HEK293 (cell line): ENCODE measurements around the gene LILRA6.

Experiments
- ATF2 ChIP-seq: fragments of 450-650 bp; formaldehyde crosslinking; IDR thresholded peaks from 2 replicates; pipeline ENCODE4 v1.5.1; 2016; ENCODE audit warnings: missing biosample characterization, missing genetic modification characterization, low read depth
- KLF16 ChIP-seq: fragments of 450-650 bp; formaldehyde crosslinking; IDR thresholded peaks from 2 replicates; pipeline ENCODE4 v1.5.1; 2017; ENCODE audit warnings: missing biosample characterization, missing genetic modification characterization
- TCF7L2 ChIP-seq: IDR thresholded peaks from 2 replicates; pipeline ENCODE4 v1.6.1; 2011; ENCODE audit warnings: low read depth, mild to moderate bottlenecking, inconsistent platforms, low read length, moderate library complexity, borderline replicate concordance
- YY1 ChIP-seq: fragments of 450-650 bp; formaldehyde crosslinking; IDR thresholded peaks from 2 replicates; pipeline ENCODE4 v1.5.1; 2018; ENCODE audit warnings: missing biosample characterization, missing genetic modification characterization
- ZBTB21 ChIP-seq: fragments of 450-650 bp; formaldehyde crosslinking; IDR thresholded peaks from 2 replicates; pipeline ENCODE4 v1.5.1; 2017; ENCODE audit warnings: missing biosample characterization, missing genetic modification characterization
- ZNF664 ChIP-seq: fragments of 450-650 bp; formaldehyde crosslinking; IDR thresholded peaks from 2 replicates; pipeline ENCODE4 v1.5.1; 2016; ENCODE audit warnings: missing biosample characterization, missing genetic modification characterization
- TF ChIP-seq, protein P1 (sequence below): fragments of 450-650 bp; formaldehyde crosslinking; IDR thresholded peaks from 2 replicates; pipeline ENCODE4 v1.5.1; 2016; ENCODE audit warnings: missing biosample characterization, missing genetic modification characterization
- TF ChIP-seq, protein P2 (sequence below): fragments of 450-650 bp; formaldehyde crosslinking; IDR thresholded peaks from 2 replicates; pipeline ENCODE4 v1.5.1; 2016; ENCODE audit warnings: missing biosample characterization, missing genetic modification characterization
- TF ChIP-seq, protein P3 (sequence below): fragments of 450-650 bp; formaldehyde crosslinking; IDR thresholded peaks from 2 replicates; pipeline ENCODE4 v1.5.1; 2016; ENCODE audit warnings: missing biosample characterization, missing genetic modification characterization

- TF ChIP-seq, protein P1, sequence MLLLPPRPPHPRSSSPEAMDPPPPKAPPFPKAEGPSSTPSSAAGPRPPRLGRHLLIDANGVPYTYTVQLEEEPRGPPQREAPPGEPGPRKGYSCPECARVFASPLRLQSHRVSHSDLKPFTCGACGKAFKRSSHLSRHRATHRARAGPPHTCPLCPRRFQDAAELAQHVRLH, result no peak
- TF ChIP-seq, protein P2, sequence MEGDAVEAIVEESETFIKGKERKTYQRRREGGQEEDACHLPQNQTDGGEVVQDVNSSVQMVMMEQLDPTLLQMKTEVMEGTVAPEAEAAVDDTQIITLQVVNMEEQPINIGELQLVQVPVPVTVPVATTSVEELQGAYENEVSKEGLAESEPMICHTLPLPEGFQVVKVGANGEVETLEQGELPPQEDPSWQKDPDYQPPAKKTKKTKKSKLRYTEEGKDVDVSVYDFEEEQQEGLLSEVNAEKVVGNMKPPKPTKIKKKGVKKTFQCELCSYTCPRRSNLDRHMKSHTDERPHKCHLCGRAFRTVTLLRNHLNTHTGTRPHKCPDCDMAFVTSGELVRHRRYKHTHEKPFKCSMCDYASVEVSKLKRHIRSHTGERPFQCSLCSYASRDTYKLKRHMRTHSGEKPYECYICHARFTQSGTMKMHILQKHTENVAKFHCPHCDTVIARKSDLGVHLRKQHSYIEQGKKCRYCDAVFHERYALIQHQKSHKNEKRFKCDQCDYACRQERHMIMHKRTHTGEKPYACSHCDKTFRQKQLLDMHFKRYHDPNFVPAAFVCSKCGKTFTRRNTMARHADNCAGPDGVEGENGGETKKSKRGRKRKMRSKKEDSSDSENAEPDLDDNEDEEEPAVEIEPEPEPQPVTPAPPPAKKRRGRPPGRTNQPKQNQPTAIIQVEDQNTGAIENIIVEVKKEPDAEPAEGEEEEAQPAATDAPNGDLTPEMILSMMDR (tag by site-specific recombination), result no peak
- TF ChIP-seq TCF7L2 (no peak), ZBTB21 (no peak), KLF16 (tag by site-specific recombination) (no peak), ZNF664 (tag by site-specific recombination) (no peak), YY1 (tag by site-specific recombination) (no peak), ATF2 (tag by site-specific recombination) (no peak)
- TF ChIP-seq, protein P3, sequence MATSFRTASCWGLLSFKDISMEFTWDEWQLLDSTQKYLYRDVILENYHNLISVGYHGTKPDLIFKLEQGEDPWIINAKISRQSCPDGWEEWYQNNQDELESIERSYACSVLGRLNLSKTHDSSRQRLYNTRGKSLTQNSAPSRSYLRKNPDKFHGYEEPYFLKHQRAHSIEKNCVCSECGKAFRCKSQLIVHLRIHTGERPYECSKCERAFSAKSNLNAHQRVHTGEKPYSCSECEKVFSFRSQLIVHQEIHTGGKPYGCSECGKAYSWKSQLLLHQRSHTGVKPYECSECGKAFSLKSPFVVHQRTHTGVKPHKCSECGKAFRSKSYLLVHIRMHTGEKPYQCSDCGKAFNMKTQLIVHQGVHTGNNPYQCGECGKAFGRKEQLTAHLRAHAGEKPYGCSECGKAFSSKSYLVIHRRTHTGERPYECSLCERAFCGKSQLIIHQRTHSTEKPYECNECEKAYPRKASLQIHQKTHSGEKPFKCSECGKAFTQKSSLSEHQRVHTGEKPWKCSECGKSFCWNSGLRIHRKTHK (tag by site-specific recombination), result no peak
These were observed 36.9 kb upstream of the LILRA6 start for GRCh38 chr19:54279406-54279962.
